ENCODE results near the gene CISD2. TPM values are rescaled to one million over a fixed set of nuclear protein-coding genes. Genes with fewer than 3 reads are reported as not detected.

Gene CISD2
- polyA plus RNA-seq, 2 of the 4 experiments (the other 2 are of a cell fraction): 49.9 to 84.1 TPM

DNA sequence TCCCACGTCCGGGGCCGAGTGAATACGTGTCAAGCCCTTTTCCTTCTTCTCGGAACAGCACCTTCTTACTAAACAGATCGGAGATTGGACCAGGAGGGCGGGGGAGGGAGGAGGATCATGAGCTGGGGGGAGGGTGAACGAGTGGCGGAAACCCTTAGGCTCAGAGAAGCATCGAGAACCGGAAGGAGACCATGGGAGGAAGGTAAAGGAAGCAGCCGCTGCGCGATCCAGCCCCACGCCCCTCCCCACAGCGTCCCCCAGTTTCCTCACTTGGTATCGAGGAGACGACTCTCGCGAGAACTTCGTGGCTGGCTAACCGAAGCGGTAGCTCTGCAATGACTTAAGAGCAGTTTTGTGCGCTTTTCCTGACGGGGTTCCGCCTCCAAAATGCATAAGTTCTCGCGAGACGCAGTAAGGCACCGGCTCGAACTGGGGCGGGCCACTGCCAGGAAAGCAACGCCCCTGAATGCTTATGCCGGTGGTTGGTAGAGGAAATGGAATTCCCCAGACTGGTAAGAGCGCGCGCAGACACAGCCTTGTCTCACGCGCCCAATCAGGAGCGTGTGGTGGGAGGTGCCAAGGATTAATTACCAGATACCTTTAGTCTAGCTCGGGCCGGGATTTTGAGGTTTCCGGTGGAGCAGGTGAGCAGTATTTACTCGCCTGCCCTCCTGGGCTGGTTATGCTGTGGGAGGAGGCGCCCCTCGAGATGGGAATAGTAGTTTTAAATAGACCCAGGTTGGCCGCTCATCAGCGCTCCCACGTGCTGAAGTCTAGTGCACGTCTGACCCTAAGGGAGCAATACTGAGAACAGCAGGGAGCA, 40.9 kb upstream of the CISD2 start (continued):
- TF ChIP-seq RAD21 (conservative IDR thresholded peaks at IDR 0.05 in 1 of 2, IDR thresholded peaks at IDR 0.05 in 1 of 2): peak in 1 of 2 experiments; percentile 12; a peak in 1 of 5 replicates
- no peak for TF ChIP-seq HDAC2 (IDR thresholded peaks at IDR 0.05)
- no peak for TF ChIP-seq MYC (IDR thresholded peaks at IDR 0.05; ENCODE audit: borderline replicate concordance, low read length)
- no peak for TF ChIP-seq NR3C1 (IDR thresholded peaks at IDR 0.05)
- TF ChIP-seq CBX8 (IDR thresholded peaks at IDR 0.05): no peak
- TF ChIP-seq, protein P1, sequence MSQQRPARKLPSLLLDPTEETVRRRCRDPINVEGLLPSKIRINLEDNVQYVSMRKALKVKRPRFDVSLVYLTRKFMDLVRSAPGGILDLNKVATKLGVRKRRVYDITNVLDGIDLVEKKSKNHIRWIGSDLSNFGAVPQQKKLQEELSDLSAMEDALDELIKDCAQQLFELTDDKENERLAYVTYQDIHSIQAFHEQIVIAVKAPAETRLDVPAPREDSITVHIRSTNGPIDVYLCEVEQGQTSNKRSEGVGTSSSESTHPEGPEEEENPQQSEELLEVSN (IDR thresholded peaks at IDR 0.05; ENCODE audit: borderline replicate concordance, low read depth): peak; percentile 39; the same call in 1 of the 2 replicates
- 0 out of 2 replicates have a peak, but pooled peaks have one; percentile 9 for TF ChIP-seq GATA3 (IDR thresholded peaks at IDR 0.05; ENCODE audit: borderline replicate concordance)
- TF ChIP-seq SREBF2 (IDR thresholded peaks at IDR 0.05): no peak
- no peak for TF ChIP-seq CBX2 (IDR thresholded peaks at IDR 0.05; ENCODE audit: borderline replicate concordance, low read depth)
- no peak for TF ChIP-seq ZFP36 (IDR thresholded peaks at IDR 0.05; ENCODE audit: borderline replicate concordance, partially characterized antibody)
- peak in 1 of 2 experiments; percentile 6; a peak in 1 of 4 replicates for TF ChIP-seq CEBPB (IDR thresholded peaks at IDR 0.05)
- TF ChIP-seq TP53 (CRISPR knock-in tag; IDR thresholded peaks at IDR 0.05): peak; percentile 25; the same call in 1 of the 2 replicates
- TF ChIP-seq POLR2A (IDR thresholded peaks at IDR 0.05; ENCODE audit: low read length): peak; percentile 62
- no peak for TF ChIP-seq RARB (CRISPR knock-in tag; IDR thresholded peaks at IDR 0.05)

DNA sequence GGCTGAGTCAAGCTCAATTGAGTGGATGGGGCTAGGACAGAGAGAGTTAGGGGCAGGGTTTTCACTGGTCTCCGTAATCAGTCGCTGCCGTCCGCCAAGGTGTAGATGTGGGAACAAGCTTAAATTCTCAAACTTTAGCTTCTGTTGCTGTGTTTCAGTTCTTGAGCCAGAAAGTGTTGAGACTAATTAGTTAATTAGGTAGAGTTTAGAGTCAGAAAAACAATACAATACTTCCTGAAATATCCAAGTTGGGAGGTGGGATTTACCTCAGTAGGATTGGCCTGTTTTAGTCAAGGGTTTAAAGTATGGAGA, 40.3 kb upstream of the CISD2 start:
- 4% methylated on average over 4 of the region's 4 CpGs for WGBS (ENCODE audit: missing lambda C conversion rate)
- TF ChIP-seq HEYL (CRISPR knock-in tag; IDR thresholded peaks at IDR 0.05) (no peak), TP53 (CRISPR knock-in tag; IDR thresholded peaks at IDR 0.05) (0 out of 2 replicates have a peak, but pooled peaks have one; percentile 8)
- POLR2A ChIA-PET: interaction anchor here (0.6 to 3.5 kb wide), 16 partner anchors 9 to 398 kb away, joined by 3 to 78 read pairs (median 7); partner anchors contain the start of genes CISD2, MANBA and SLC9B1
- peak in 1 of 2 experiments; percentile 41 for DNase-seq (ENCODE audit: low read depth in 1 of 2, low spot score in 1 of 2)
- Histone ChIP-seq H3K9me3 (no peaks in the 10 kb centered on the region), H3K4me1 (peaks cover 18% of the 10 kb centered on the region), H3K27ac (peak overlapping the region; percentile 100), H3K4me2 (peak overlapping the region; percentile 74), H3K4me3 (peak overlapping the region; percentile 95)
- no peak for FAIRE-seq
- no peak for ATAC-seq
- CTCF ChIA-PET: interaction anchor here (0.9 to 2.6 kb wide), 7 partner anchors 12 to 210 kb away, joined by 4 to 7 read pairs (median 5); partner anchors contain the start of gene CISD2

DNA sequence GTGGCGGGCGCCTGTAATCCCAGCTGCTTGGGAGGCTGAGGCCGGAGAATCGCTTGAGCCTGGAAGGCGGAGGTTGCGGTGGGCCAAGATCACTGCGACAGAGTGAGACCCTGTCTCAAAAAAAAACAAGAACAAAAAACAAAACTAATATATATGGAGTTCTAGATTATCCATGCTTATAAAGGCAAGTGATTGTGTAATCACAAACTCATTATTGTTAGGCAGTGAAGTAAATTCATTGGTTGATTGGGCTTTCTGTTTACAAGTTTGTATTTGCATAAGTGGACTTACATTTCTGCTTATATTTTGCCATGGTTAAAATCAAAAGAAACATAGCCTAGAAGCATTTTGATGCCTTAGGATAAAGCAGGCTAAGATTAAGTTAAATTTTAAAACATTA, 39.0 kb upstream of the CISD2 start:
- TF ChIP-seq, protein P2, sequence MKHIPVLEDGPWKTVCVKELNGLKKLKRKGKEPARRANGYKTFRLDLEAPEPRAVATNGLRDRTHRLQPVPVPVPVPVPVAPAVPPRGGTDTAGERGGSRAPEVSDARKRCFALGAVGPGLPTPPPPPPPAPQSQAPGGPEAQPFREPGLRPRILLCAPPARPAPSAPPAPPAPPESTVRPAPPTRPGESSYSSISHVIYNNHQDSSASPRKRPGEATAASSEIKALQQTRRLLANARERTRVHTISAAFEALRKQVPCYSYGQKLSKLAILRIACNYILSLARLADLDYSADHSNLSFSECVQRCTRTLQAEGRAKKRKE (CRISPR knock-in tag; IDR thresholded peaks at IDR 0.05; ENCODE audit: low read depth): no peak
- TF ChIP-seq TFCP2L1 (CRISPR knock-in tag; IDR thresholded peaks at IDR 0.05) (no peak), POLR2AphosphoS2 (conservative IDR thresholded peaks at IDR 0.05; ENCODE audit: low read length) (no peak), ESRRA (IDR thresholded peaks at IDR 0.05; ENCODE audit: borderline replicate concordance, low read length) (no peak)
- WGBS (ENCODE audit: missing lambda C conversion rate): 98% methylated on average over 7 of the region's 7 CpGs
- peaks cover 7% of the 10 kb centered on the region for H3K4me1 ChIP-seq
- DNase-seq (ENCODE audit: low read depth in 1 of 2, low spot score in 1 of 2) (no peak), ATAC-seq (no peak), FAIRE-seq (no peak)
- CTCF ChIA-PET: interaction anchor here (2.6 kb wide), 1 partner anchor 209 kb away, joined by 7 read pairs; no protein-coding TSS in a partner anchor
- peak overlapping the region; percentile 74; the same call in 2 of the 3 replicates for H3K4me2 ChIP-seq
- peak overlapping the region in 1 of 2 experiments; percentile 100; a peak in 2 of 6 replicates for H3K27ac ChIP-seq
- POLR2A ChIA-PET: interaction anchor here (3.5 kb wide), 1 partner anchor 39 kb away, joined by 78 read pairs; the partner anchor contains the start of gene CISD2
- H3K4me3 ChIP-seq: no peak overlapping the region
- H3K9me3 ChIP-seq: no peaks in the 10 kb centered on the region

DNA sequence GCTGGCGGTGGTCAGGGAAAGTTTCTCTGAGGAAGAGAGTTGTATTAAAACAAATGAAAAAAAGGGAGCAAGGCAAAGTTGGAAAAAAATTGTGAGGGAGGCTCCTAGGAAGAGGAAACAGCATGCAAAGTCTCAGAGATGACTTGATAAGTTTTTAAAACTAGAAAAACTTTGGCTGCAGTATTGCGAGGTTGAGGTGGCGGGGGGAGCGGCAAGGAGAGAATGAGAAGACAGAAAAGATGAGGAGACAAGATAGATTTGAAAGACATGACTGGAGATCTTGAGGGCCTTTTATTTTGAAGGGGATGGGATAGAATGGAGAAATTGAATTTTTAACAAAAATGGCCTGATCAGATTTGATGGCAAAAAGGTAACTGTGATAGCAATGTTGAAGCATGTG, 36.7 kb upstream of the CISD2 start:
- Histone ChIP-seq H3K4me3 (no peak overlapping the region), H3K9me3 (no peaks in the 10 kb centered on the region), H3K27ac (no peak overlapping the region), H3K4me1 (peaks cover 7% of the 10 kb centered on the region), H3K4me2 (no peak overlapping the region)
- 94% methylated on average over 4 of the region's 4 CpGs for WGBS (ENCODE audit: missing lambda C conversion rate)
- FAIRE-seq (no peak), ATAC-seq (no peak), DNase-seq (ENCODE audit: low read depth in 1 of 2, low spot score in 1 of 2) (no peak)
- CTCF ChIA-PET: no interaction called here
- POLR2A ChIA-PET: no interaction called here
- TF ChIP-seq KDM5A (IDR thresholded peaks at IDR 0.05) (no peak), RFX5 (IDR thresholded peaks at IDR 0.05) (no peak), RARB (CRISPR knock-in tag; IDR thresholded peaks at IDR 0.05) (no peak), TFCP2L1 (CRISPR knock-in tag; IDR thresholded peaks at IDR 0.05) (no peak), ESRRA (IDR thresholded peaks at IDR 0.05; ENCODE audit: borderline replicate concordance, low read length) (no peak), NR3C1 (IDR thresholded peaks at IDR 0.05) (no peak), SREBF2 (IDR thresholded peaks at IDR 0.05) (no peak), EHMT2 (IDR thresholded peaks at IDR 0.05; ENCODE audit: low read depth) (no peak), PHF8 (IDR thresholded peaks at IDR 0.05; ENCODE audit: borderline replicate concordance, low read depth) (no peak)
- TF ChIP-seq, protein P3, sequence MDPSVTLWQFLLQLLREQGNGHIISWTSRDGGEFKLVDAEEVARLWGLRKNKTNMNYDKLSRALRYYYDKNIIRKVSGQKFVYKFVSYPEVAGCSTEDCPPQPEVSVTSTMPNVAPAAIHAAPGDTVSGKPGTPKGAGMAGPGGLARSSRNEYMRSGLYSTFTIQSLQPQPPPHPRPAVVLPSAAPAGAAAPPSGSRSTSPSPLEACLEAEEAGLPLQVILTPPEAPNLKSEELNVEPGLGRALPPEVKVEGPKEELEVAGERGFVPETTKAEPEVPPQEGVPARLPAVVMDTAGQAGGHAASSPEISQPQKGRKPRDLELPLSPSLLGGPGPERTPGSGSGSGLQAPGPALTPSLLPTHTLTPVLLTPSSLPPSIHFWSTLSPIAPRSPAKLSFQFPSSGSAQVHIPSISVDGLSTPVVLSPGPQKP (IDR thresholded peaks at IDR 0.05; ENCODE audit: low read depth, low read length): no peak
- TF ChIP-seq, protein P4, sequence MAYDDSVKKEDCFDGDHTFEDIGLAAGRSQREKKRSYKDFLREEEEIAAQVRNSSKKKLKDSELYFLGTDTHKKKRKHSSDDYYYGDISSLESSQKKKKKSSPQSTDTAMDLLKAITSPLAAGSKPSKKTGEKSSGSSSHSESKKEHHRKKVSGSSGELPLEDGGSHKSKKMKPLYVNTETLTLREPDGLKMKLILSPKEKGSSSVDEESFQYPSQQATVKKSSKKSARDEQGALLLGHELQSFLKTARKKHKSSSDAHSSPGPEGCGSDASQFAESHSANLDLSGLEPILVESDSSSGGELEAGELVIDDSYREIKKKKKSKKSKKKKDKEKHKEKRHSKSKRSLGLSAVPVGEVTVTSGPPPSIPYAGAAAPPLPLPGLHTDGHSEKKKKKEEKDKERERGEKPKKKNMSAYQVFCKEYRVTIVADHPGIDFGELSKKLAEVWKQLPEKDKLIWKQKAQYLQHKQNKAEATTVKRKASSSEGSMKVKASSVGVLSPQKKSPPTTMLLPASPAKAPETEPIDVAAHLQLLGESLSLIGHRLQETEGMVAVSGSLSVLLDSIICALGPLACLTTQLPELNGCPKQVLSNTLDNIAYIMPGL (CRISPR knock-in tag; IDR thresholded peaks at IDR 0.05; ENCODE audit: borderline replicate concordance): no peak

Measured in A549 (cell line).